ENCODE measurements around the gene TMEM72.

TMEM72 gene

GRCh38 chr10:44980309-44981171 is 69.4 kb downstream of the TMEM72 start:
- no peak for DNase-seq (ENCODE audit: low spot score)

- DNase-seq (ENCODE audit: low spot score), result peak; percentile 51
Observed at GRCh38 chr10:44981172-44982113, 70.3 kb downstream of the TMEM72 start.

DNA sequence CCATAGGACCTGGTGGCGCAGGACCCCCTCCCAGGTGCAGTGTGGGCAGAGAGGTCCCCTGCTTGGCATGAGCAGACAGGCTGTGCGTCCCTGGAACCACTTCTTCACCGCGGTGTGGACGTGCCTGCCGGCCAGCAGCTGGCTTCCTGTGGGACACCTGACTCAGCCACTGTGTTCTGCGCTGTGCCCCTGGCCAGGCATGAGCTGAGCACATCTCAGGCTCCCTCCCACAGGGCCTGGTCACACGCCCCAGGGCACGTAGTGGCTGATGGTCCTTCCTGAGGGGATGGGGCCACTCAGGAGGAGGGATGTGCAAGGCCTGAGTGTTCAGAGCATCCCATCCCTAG is 71.0 kb downstream of the TMEM72 start:
- no peak for DNase-seq (ENCODE audit: low spot score)

DNA sequence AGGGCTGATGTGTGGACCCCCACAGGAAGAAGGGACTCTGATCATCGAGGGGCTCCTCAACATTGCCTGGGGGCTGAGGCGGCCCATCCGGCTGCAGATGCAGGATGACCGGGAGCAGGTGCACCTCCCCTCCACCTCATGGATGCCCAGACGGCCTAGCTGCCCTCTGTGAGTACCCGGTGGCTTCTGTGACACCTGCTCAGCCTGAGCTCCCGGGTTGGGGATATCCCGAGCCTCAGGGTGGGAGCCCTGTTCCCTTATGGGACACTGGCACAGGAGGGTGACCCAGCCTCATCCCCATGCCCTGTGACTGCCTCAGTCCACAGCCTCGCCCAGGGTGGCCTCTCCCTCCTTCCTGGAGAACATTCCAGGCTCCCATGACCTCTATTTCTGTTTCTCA is 71.4 kb downstream of the TMEM72 start:
- no peak for DNase-seq (ENCODE audit: low spot score)

GRCh38 chr10:44983066-44983894 is 72.1 kb downstream of the TMEM72 start:
- DNase-seq (ENCODE audit: low spot score), result no peak

DNA sequence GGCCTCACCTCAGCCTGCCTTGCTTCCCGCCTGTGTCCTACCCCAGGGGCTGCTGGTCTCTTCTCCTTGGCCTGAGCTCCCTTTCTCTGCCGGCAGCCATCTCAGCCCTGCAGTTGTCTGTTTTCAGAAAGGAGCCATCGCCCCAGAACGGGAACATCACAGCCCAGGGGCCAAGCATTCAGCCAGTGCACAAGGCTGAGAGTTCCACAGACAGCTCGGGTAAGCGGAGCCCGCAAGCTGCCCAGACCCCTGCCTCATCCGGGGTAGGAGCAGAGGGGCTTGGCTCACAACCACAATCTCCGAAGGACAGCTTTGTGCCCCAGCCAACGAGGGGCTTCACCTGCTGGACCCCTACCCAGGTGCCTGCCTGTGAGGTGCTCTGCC is 72.8 kb downstream of the TMEM72 start:
- DNase-seq (ENCODE audit: low spot score), result no peak

DNA sequence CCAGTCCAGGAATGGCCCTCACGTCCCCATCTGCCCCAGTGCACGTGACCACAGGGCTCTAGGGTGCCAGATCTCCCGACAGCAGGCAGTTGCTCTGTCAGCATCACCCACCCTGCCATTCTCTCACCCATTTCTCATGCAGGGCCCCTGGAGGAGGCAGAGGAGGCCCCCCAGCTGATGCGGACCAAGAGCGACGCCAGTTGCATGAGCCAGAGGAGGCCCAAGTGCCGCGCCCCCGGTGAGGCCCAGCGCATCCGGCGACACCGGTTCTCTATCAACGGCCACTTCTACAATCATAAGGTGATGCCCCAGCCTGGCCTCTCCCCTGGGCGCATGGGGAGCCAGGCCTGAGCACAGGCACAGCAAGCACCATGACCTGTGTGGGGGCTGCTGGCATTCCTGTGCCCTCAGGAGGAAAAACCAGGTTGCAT is 73.5 kb downstream of the TMEM72 start:
- no peak for DNase-seq (ENCODE audit: low spot score)

DNA sequence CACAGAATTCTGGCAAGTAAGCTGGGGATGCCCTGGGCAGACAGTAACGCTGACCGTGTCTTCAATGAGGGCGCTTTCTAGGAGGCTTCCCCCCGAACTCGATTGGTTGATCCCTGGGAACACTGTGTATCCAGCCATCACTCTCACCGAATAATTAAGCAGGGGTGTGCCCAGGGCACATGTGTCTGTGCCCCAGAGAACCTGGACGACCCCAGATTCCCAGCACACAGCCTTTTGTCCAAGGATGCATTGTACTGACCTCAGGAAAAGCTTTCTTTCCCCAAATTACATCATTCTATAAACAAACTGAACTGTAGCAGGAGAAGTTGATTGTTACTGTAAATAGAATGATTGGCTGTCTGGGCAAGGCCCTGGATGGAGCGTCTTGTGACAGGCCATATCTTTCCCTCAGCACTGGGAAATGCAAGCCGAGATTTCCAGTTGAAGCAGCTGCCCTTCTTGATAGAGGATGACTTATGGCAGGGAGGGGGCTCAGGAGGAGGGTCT is 74.1 kb downstream of the TMEM72 start:
- DNase-seq (ENCODE audit: low spot score), result no peak

- no peak for DNase-seq (ENCODE audit: low spot score)
Observed at GRCh38 chr10:44986179-44986578, 75.0 kb downstream of the TMEM72 start.

Data from cerebellar cortex (tissue), 1 donor.